GM18868 (cell line): Measurements from ENCODE around the gene CD244.
"Not testable (repeated sequence)": the region's sequence is repeated elsewhere in the genome, so short reads cannot be mapped to it uniquely, and the experiment has no call there.

Source experiments
- ATAC-seq: cut with Tn5 transposase; IDR thresholded peaks from one replicate; pipeline ENCODE4 v1.9.1; 2021; ENCODE audit warnings: mild to moderate bottlenecking, moderate library complexity; ENCODE audit not compliant: unreplicated experiment

Gene CD244

DNA sequence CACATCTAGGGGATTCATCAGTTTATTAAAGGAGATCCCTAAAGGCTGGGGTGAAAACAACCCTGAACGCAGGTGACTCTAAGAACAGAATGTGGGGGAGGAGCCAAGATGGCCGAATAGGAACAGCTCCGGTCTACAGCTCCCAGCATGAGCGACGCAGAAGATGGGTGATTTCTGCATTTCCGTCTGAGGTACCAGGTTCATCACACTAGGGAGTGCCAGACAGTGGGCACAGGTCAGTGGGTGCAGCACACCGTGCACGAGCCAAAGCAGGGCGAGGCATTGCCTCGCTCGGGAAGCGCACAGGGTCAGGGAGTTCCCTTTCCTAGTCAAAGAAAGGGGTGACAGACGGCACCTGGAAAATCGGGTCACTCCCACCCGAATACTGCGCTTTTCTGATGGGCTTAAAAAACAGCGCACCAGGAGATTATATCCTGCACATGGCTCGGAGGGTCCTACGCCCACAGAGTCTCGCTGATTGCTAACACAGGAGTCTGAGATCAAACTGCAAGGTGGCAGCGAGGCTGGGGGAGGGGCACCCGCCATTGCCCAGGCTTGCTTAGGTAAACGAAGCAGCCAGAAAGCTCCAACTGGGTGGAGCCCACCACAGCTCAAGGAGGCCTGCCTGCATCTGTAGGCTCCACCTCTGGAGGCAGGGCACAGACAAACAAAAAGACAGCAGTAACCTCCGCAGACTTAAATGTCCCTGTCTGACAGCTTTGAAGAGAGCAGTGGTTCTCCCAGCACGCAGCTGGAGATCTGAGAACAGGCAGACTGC is 79.5 kb downstream of the CD244 start:
- not testable (repeated sequence) for ATAC-seq

DNA sequence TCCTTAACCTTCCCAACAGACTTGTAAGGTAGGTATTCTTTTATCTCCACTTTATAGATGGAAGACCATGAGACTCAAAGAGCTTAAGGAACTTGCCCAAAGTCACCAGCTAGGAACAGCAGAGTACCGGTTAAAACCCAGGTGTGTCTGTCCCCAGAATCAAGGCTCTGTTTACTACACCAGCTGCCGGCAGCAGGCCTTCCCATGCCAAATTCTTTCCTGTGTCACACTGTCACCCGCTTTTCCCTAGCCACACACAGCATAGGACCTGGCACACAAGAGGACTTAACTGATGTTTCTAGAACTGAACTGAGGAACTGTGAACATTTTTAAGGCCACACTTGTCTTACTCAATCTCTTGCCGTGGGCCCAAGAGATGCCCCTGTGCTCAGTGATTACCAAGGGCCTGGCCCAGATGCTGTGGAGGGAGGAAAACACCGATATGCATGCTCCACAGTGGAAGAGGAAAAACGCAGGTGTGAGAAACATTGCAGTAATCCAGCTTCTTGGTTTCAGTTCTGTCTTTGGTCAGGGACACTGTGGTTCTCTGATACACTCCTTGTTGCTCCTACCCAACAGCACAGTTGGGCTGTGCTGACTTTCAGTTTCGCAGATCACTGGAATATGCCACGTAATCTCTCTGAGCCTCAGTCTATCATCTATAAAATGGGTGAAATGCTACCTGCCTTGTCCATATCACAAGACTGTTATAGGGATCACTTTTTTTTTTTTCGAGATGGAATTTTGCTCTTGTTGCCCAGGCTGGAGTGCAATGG is 80.6 kb downstream of the CD244 start:
- ATAC-seq: peak; percentile 95

GRCh38 chr1:160781186-160781766 is 81.4 kb downstream of the CD244 start:
- ATAC-seq: no peak

DNA sequence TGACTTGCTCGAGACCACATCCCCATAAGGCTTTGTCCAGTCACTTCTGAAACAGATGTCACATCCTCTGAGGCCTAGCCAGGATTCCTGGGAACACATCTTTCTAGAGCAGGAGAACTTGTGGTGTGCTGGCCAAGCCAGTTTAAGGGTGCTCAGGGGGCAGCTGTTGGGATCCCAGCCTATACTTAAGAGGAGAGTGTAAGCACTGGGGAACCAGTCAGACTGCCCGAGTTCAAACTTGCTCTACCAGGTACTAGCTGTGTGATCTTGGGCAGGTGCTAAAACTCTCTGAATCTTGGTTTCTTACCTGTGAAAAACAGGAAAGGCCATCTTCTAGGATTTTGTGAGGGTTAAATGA is 82.3 kb downstream of the CD244 start:
- ATAC-seq: no peak
